Endothelial cell of umbilical vein (primary cell): Measurements from ENCODE around the gene IQGAP2. TPM values are rescaled to one million over a fixed set of nuclear protein-coding genes. Genes with fewer than 3 reads are reported as not detected.

Source experiments
- BruUV-seq: library from RNA; stranded (reverse); fragments of 400-500 nt; replicated peaks from 2 replicates; lab custom pipeline; 2021; lab: Mats Ljungman, UMichigan
- CTCF ChIA-PET: fragments of 300-600, 350-600 bp; sonication (Branson Sonifier 250); formaldehyde crosslinking; loops from one replicate; lab custom pipeline; 2021; ENCODE audit warnings: antibody characterized with exemption, inconsistent platforms; lab: Charles Lee
- POLR2A ChIA-PET: fragments of 300-600, 350-600 bp; sonication (Branson Sonifier 250); formaldehyde crosslinking; loops from one replicate; lab custom pipeline; 2021; ENCODE audit warnings: antibody characterized with exemption, inconsistent platforms; lab: Charles Lee
- DNase-seq: peaks from one replicate; pipeline ENCODE4 v3.0.0-alpha.2; 2011; ENCODE audit warnings: low read depth, low spot score
- FAIRE-seq: peaks from 2 replicates; lab custom pipeline; 2011; peaks lifted over from hg19 to GRCh38; lab: Jason Lieb, UNC
- H2AFZ ChIP-seq: 2 replicates; pipeline ENCODE4 v1.6.0; 2012; ENCODE audit warnings: low read depth, low read length, control low read depth, inconsistent platforms
- H3K27ac ChIP-seq: 2 replicates; pipeline ENCODE4 v1.5.1; 2011; ENCODE audit warnings: low read depth, mild to moderate bottlenecking, control low read depth, low read length, moderate library complexity; ENCODE audit not compliant: insufficient read depth
- H3K27me3 ChIP-seq, 2 experiments: 2 replicates each; pipeline versions ENCODE4 v1.6.0 to v1.6.1; 2011; ENCODE audit warnings: low read length in 2 of 2, mixed read lengths in 1 of 2; ENCODE audit not compliant: control insufficient read depth in 2 of 2, insufficient read depth in 2 of 2
- H3K36me3 ChIP-seq, 2 experiments: 2 replicates in 1 of 2; 3 replicates in 1 of 2; pipeline ENCODE4 v1.5.1; 2011; ENCODE audit warnings: low read length in 2 of 2, mild to moderate bottlenecking in 1 of 2, moderate library complexity in 1 of 2; ENCODE audit not compliant: control insufficient read depth in 2 of 2, insufficient read depth in 2 of 2; ENCODE audit errors: extremely low read depth in 1 of 2
- H3K4me1 ChIP-seq: 3 replicates; pipeline ENCODE4 v1.5.1; 2011; ENCODE audit warnings: mild to moderate bottlenecking, low read length; ENCODE audit not compliant: control insufficient read depth, insufficient read depth; ENCODE audit errors: extremely low read depth
- H3K4me2 ChIP-seq: 2 replicates; pipeline ENCODE4 v1.6.1; 2011; ENCODE audit warnings: low read length, control low read depth, mixed read lengths; ENCODE audit not compliant: insufficient read depth
- H3K4me3 ChIP-seq, 3 experiments: fragments of 200-600 bp in 1 of 3; sonication (generic), shearing (Covaris generic) in 1 of 3; replicated peaks in 1 of 3; 2 replicates each; pipeline ENCODE4 v1.5.1; 2011 to 2016; ENCODE audit warnings: control low read depth in 3 of 3, low read length in 3 of 3, mild to moderate bottlenecking in 2 of 3, inconsistent platforms in 1 of 3, low read depth in 1 of 3, moderate library complexity in 1 of 3; ENCODE audit not compliant: insufficient read depth in 1 of 3
- H3K79me2 ChIP-seq: 2 replicates; pipeline ENCODE4 v1.6.0; 2012; ENCODE audit warnings: low read length, inconsistent platforms; ENCODE audit not compliant: control insufficient read depth, insufficient read depth
- H3K9ac ChIP-seq: replicated peaks from 2 replicates; pipeline ENCODE3; 2011; ENCODE audit warnings: low read length, control low read depth; ENCODE audit not compliant: insufficient read depth; ENCODE audit errors: extremely low read depth
- H3K9me1 ChIP-seq: replicated peaks from 3 replicates; pipeline ENCODE4 v1.6.0; 2011; ENCODE audit warnings: mild to moderate bottlenecking, low read length; ENCODE audit not compliant: control insufficient read depth, insufficient read depth; ENCODE audit errors: extremely low read depth
- H3K9me3 ChIP-seq: replicated peaks from 2 replicates; pipeline ENCODE4 v1.5.1; 2012; ENCODE audit warnings: low read length, inconsistent platforms; ENCODE audit not compliant: control insufficient read depth, insufficient read depth
- H4K20me1 ChIP-seq: replicated peaks from 2 replicates; pipeline ENCODE3; 2011; ENCODE audit warnings: mild to moderate bottlenecking, low read length; ENCODE audit not compliant: control insufficient read depth, insufficient read depth; ENCODE audit errors: extremely low read depth
- CTCF ChIP-seq, 2 donors: IDR thresholded peaks; 1 replicate in 1 of 2; 2 replicates in 1 of 2; pipeline ENCODE4 v1.5.1; 2011; ENCODE audit warnings: low read length in 2 of 2, mild to moderate bottlenecking in 2 of 2, moderate library complexity in 2 of 2, control low read depth in 1 of 2, inconsistent platforms in 1 of 2, low read depth in 1 of 2; ENCODE audit not compliant: insufficient read depth in 1 of 2; ENCODE audit errors: extremely low read depth in 1 of 2
- EZH2 ChIP-seq: IDR thresholded peaks from 2 replicates; pipeline ENCODE4 v1.6.1; 2012; ENCODE audit warnings: borderline replicate concordance, low read depth, mild to moderate bottlenecking, moderate library complexity, low read length, inconsistent platforms; ENCODE audit not compliant: severe bottlenecking
- FOS ChIP-seq: IDR thresholded peaks from 2 replicates; pipeline ENCODE4 v1.6.1; 2011; ENCODE audit warnings: mild to moderate bottlenecking, low read length, moderate library complexity, borderline replicate concordance; ENCODE audit not compliant: insufficient read depth
- GATA2 ChIP-seq: IDR thresholded peaks from 2 replicates; pipeline ENCODE4 v1.7.0; 2011; ENCODE audit warnings: low read depth, mild to moderate bottlenecking, moderate library complexity, mixed read lengths, low read length; ENCODE audit not compliant: insufficient read length, insufficient read depth
- JUN ChIP-seq: IDR thresholded peaks from 2 replicates; pipeline ENCODE4 v1.6.1; 2011; ENCODE audit warnings: borderline replicate concordance, low read depth; ENCODE audit not compliant: insufficient read length, insufficient read depth
- MYC ChIP-seq: IDR thresholded peaks from one replicate; pipeline ENCODE4 v1.6.1; 2011; ENCODE audit warnings: mild to moderate bottlenecking, low read depth, low read length
- POLR2A ChIP-seq: IDR thresholded peaks from 2 replicates; pipeline ENCODE4 v1.6.1; 2012; ENCODE audit warnings: low read depth, mild to moderate bottlenecking, control low read depth, low read length
- POLR2AphosphoS5 ChIP-seq: IDR thresholded peaks from 2 replicates; pipeline ENCODE4 v1.6.1; 2012; ENCODE audit warnings: low read depth, mild to moderate bottlenecking, control low read depth, low read length, moderate library complexity; ENCODE audit not compliant: insufficient read depth
- dilution Hi-C: fragments of 300-500 bp; cut with MboI; formaldehyde crosslinking; loops from one replicate; pipeline ENCODE4 v1.15.0; 2019; ENCODE audit warnings: low sequenced_read_pairs; ENCODE audit not compliant: extremely low pct_ligation_motif_present
- intact Hi-C: fragments of 100-400 bp; cut with micrococcal nuclease; formaldehyde crosslinking; loops from one replicate; pipeline ENCODE4 v1.10.0; 2022
- polyA plus RNA-seq, 4 experiments: library from polyadenylated mRNA; depleted of rRNA in 3 of 4; stranded (reverse) in 3 of 4; unstranded in 1 of 4; fragments of >200 nt; gene quantifications; 2 replicates each; pipeline versions ENCODE4 v1.2.1 to v1.2.3, GENCODE V29; 2011 to 2012; ENCODE audit warnings: missing spikeins in 1 of 4
- total RNA-seq: library from RNA; stranded (reverse); gene quantifications from 2 replicates; pipeline ENCODE4 v1.2.3, GENCODE V29; 2021
- TF ChIP-seq, protein P1 (sequence below): IDR thresholded peaks from 2 replicates; pipeline ENCODE4 v1.6.1; 2011; ENCODE audit not compliant: insufficient read depth, insufficient read length

The IQGAP2 gene
- total and polyA plus RNA-seq, 2 donors (not counting 3 experiments of a cell fraction or from before 2014, with no cell fraction given) = 4.5 to 4.7 TPM

- POLR2A ChIA-PET = no interaction called here
- FAIRE-seq (no peak), DNase-seq (no peak)
- Histone ChIP-seq H2AFZ (no peak overlapping the region), H3K9me1 (no peaks in the 10 kb centered on the region), H3K27ac (no peak overlapping the region), H3K4me1 (no peaks in the 10 kb centered on the region), H3K27me3 (peaks cover 4 to 8% of the 10 kb centered on the region in 2 experiments), H3K9me3 (no peaks in the 10 kb centered on the region), H3K9ac (no peak overlapping the region), H3K4me3 (no peak overlapping the region), H3K4me2 (no peak overlapping the region), H3K79me2 (no peaks in the 10 kb centered on the region), H4K20me1 (no peaks in the 10 kb centered on the region), H3K36me3 (no peaks in the 10 kb centered on the region)
- intact Hi-C loops (loop anchor here (1.0 to 10.0 kb wide), 3 partner anchors 179 to 848 kb away; partner anchors contain the start of gene IQGAP2), dilution Hi-C loops (no loop called here)
- CTCF ChIA-PET = interaction anchor here (0.6 to 2.7 kb wide), 24 partner anchors 8 to 1909 kb away, joined by 3 to 23 read pairs (median 4); partner anchors contain the start of genes ANKRD31 and IQGAP2
- TF ChIP-seq EZH2 (no peak), MYC (no peak), CTCF (IDR thresholded peaks at IDR 0.05; ENCODE audit: extremely low read depth in 1 of 2, insufficient read depth in 1 of 2, low read depth in 1 of 2, low read length in 2 of 2) (no peak), JUN (no peak), GATA2 (no peak), FOS (no peak), POLR2AphosphoS5 (no peak), POLR2A (no peak)
- TF ChIP-seq, protein P1, sequence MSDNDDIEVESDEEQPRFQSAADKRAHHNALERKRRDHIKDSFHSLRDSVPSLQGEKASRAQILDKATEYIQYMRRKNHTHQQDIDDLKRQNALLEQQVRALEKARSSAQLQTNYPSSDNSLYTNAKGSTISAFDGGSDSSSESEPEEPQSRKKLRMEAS = no peak
- no TSS peak for BruUV-seq
Observed at GRCh38 chr5:76582230-76583162, 179.4 kb downstream of the IQGAP2 start.
